Keratinocyte (primary cell): ENCODE results near the gene SMYD3.

ENCODE experiments used
- CTCF ChIP-seq, 3 experiments: IDR thresholded peaks in 1 of 3; conservative IDR thresholded peaks in 1 of 3; optimal IDR thresholded peaks in 1 of 3; 2 replicates in 2 of 3; 3 replicates in 1 of 3; pipeline versions ENCODE3 to v1.5.1; 2011; ENCODE audit warnings: low read length in 3 of 3, mild to moderate bottlenecking in 3 of 3, moderate library complexity in 2 of 3, control low read depth in 1 of 3, inconsistent platforms in 1 of 3; ENCODE audit not compliant: insufficient read depth in 2 of 3; ENCODE audit errors: extremely low read depth in 1 of 3
- EZH2 ChIP-seq: IDR thresholded peaks from one replicate; pipeline ENCODE4 v1.6.1; 2012; ENCODE audit warnings: inconsistent platforms, mild to moderate bottlenecking, low read length, moderate library complexity

GRCh38 chr1:245880754-245881403 is 626.2 kb downstream of the SMYD3 start:
- TF ChIP-seq CTCF (optimal IDR thresholded peaks at IDR 0.05 in 1 of 3, IDR thresholded peaks at IDR 0.05 in 1 of 3, conservative IDR thresholded peaks at IDR 0.05 in 1 of 3; ENCODE audit: extremely low read depth in 1 of 3, insufficient read depth in 2 of 3, low read length in 3 of 3): no peak
- TF ChIP-seq EZH2: no peak
